K562 (cell line): ENCODE data around the gene ENSA. TPM values are rescaled to one million over a fixed set of nuclear protein-coding genes. Genes with fewer than 3 reads are reported as not detected.

Experiments
- ATAC-seq: fragments of 200-7000 bp; cut with Tn5 transposase; 3 replicates; pipeline ENCODE4 v1.9.1; 2020; ENCODE audit warnings: moderate library complexity
- BruUV-seq: library from RNA; stranded (reverse); fragments of 400-500 nt; replicated peaks from 2 replicates; lab custom pipeline; 2021; lab: Mats Ljungman, UMichigan
- CTCF ChIA-PET: fragments of 300-600 bp; formaldehyde crosslinking; extraction: SDS; loops from one replicate; lab custom pipeline; 2021; ENCODE audit warnings: low intra/inter-chr PET ratio; lab: Yijun Ruan, JAX
- POLR2A ChIA-PET: fragments of 300-600, 350-650 bp; sonication (Branson Sonifier 250); formaldehyde crosslinking; extraction: SDS; loops from one replicate; lab custom pipeline; 2021; ENCODE audit warnings: antibody characterized with exemption, inconsistent platforms; lab: Yijun Ruan, JAX
- DNase-seq, 4 experiments: peaks; one replicate each; pipeline versions ENCODE4 v3.0.0 to v3.0.0-alpha.2; 2011 to 2018; ENCODE audit warnings: low spot score in 3 of 4, mixed read lengths in 3 of 4; ENCODE audit errors: extremely low read depth in 1 of 4
- FAIRE-seq: peaks from 2 replicates; lab custom pipeline; 2011; peaks lifted over from hg19 to GRCh38; lab: Jason Lieb, UNC
- H2AFZ ChIP-seq: 2 replicates; pipeline ENCODE4 v1.6.0; 2011; ENCODE audit warnings: low read depth, low read length, control low read depth, inconsistent platforms
- H3K27ac ChIP-seq: fragments of 200-600 bp; 3 replicates; pipeline ENCODE4 v1.8.0; 2011; ENCODE audit warnings: low read depth, mild to moderate bottlenecking, control low read depth, inconsistent platforms, low read length, moderate library complexity, mixed read lengths; ENCODE audit errors: extremely low read depth
- H3K27me3 ChIP-seq, 2 experiments: fragments of 300-600 bp in 1 of 2; 2 replicates in 1 of 2; 3 replicates in 1 of 2; pipeline versions ENCODE4 v1.6.0 to v1.8.0; 2011; ENCODE audit warnings: inconsistent platforms in 2 of 2, low read length in 2 of 2, mild to moderate bottlenecking in 1 of 2, mixed read lengths in 1 of 2, moderate library complexity in 1 of 2; ENCODE audit not compliant: control insufficient read depth in 2 of 2, insufficient read depth in 2 of 2
- H3K36me3 ChIP-seq: fragments of 300-600 bp; 3 replicates; pipeline ENCODE4 v1.8.0; 2011; ENCODE audit warnings: mild to moderate bottlenecking, low read length, inconsistent platforms; ENCODE audit not compliant: control insufficient read depth, insufficient read depth
- H3K4me1 ChIP-seq, 2 experiments: fragments of 200-600 bp in 1 of 2; replicated peaks in 1 of 2; 2 replicates in 1 of 2; 3 replicates in 1 of 2; pipeline versions ENCODE4 v1.5.1 to v1.8.0; 2011; ENCODE audit warnings: inconsistent platforms in 2 of 2, low read length in 2 of 2, mild to moderate bottlenecking in 1 of 2, mixed read lengths in 1 of 2, moderate library complexity in 1 of 2; ENCODE audit not compliant: control insufficient read depth in 2 of 2, insufficient read depth in 2 of 2
- H3K4me2 ChIP-seq: 2 replicates; pipeline ENCODE4 v1.6.1; 2011; ENCODE audit warnings: low read length, control low read depth, inconsistent platforms, mixed read lengths; ENCODE audit not compliant: insufficient read depth
- H3K4me3 ChIP-seq: fragments of 200-600 bp; sonication (generic), shearing (Covaris generic); 2 replicates; pipeline ENCODE4 v1.5.1; 2016; ENCODE audit warnings: control low read depth, inconsistent platforms
- H3K79me2 ChIP-seq: fragments of 200-600 bp; 3 replicates; pipeline ENCODE4 v1.8.0; 2011; ENCODE audit warnings: low read length, inconsistent platforms; ENCODE audit not compliant: control insufficient read depth, insufficient read depth
- H3K9ac ChIP-seq, 2 experiments: 2 replicates each; pipeline versions ENCODE4 v1.6.0 to v1.6.1; 2011; ENCODE audit warnings: low read depth in 2 of 2, low read length in 2 of 2, control low read depth in 1 of 2, inconsistent platforms in 1 of 2, mild to moderate bottlenecking in 1 of 2, mixed read lengths in 1 of 2; ENCODE audit not compliant: insufficient read depth in 1 of 2
- H3K9me1 ChIP-seq: one replicate; pipeline ENCODE4 v1.6.0; 2011; ENCODE audit warnings: inconsistent platforms, mild to moderate bottlenecking, low read length, moderate library complexity; ENCODE audit not compliant: control insufficient read depth, insufficient read depth
- H3K9me3 ChIP-seq: replicated peaks from 2 replicates; pipeline ENCODE4 v1.5.1; 2011; ENCODE audit warnings: low read depth, low read length, inconsistent platforms; ENCODE audit not compliant: control insufficient read depth, insufficient read depth
- H4K20me1 ChIP-seq: replicated peaks from 2 replicates; pipeline ENCODE4 v1.6.1; 2011; ENCODE audit warnings: low read length, inconsistent platforms, mixed read lengths; ENCODE audit not compliant: control insufficient read depth, insufficient read depth
- CEBPB ChIP-seq: fragments of 450-650 bp; IDR thresholded peaks from 2 replicates; pipeline ENCODE4 v1.6.1; 2016; ENCODE audit warnings: missing genetic modification characterization, missing compliant biosample characterization
- CEBPG ChIP-seq, 3 experiments: fragments of 200-800 bp in 1 of 3; sonication (Bioruptor generic) in 1 of 3; sonication (generic) in 1 of 3; formaldehyde crosslinking in 1 of 3; IDR thresholded peaks in 2 of 3; conservative IDR thresholded peaks in 1 of 3; 2 replicates each; pipeline versions ENCODE4 v1.6.1 to v1.8.0; 2016 to 2022; ENCODE audit warnings: missing compliant biosample characterization in 2 of 3, missing genetic modification characterization in 2 of 3, mild to moderate bottlenecking in 1 of 3, missing genetic modification reagents in 1 of 3
- CREB1 ChIP-seq, 2 experiments: sonication (generic) in 1 of 2; formaldehyde crosslinking in 1 of 2; IDR thresholded peaks; 2 replicates each; pipeline versions ENCODE4 v1.6.1 to v1.8.0; 2012 to 2022; ENCODE audit warnings: inconsistent platforms in 1 of 2, mild to moderate bottlenecking in 1 of 2, missing genetic modification reagents in 1 of 2, moderate library complexity in 1 of 2
- GATAD2B ChIP-seq: fragments of 450-650 bp; IDR thresholded peaks from 2 replicates; pipeline ENCODE4 v1.6.1; 2017; ENCODE audit warnings: mild to moderate bottlenecking, borderline replicate concordance
- KAT7 ChIP-seq: sonication (generic); formaldehyde crosslinking; IDR thresholded peaks from 2 replicates; pipeline ENCODE4 v1.8.0; 2022; ENCODE audit warnings: missing genetic modification reagents, mild to moderate bottlenecking, borderline replicate concordance
- SMARCA4 ChIP-seq: fragments of 450-650 bp; IDR thresholded peaks from 2 replicates; pipeline ENCODE4 v1.6.1; 2016
- SMARCC2 ChIP-seq: fragments of 450-650 bp; IDR thresholded peaks from 2 replicates; pipeline ENCODE4 v1.6.1; 2017; ENCODE audit warnings: antibody characterized with exemption, moderate library complexity, mild to moderate bottlenecking, low read depth
- WGBS: fragments of 100-300 bp; shearing (Covaris generic); methylation state at CpG from one replicate; pipeline ENCODE4 v1.1.6; 2016; ENCODE audit warnings: low coverage, mixed read lengths; ENCODE audit not compliant: insufficient coverage; ENCODE audit errors: missing lambda C conversion rate; 5-methylcytosine and 5-hydroxymethylcytosine counted together
- in situ Hi-C: fragments of 300-500 bp; cut with MboI; formaldehyde crosslinking; loops from 4 replicates; pipeline ENCODE4 v1.15.0; 2018; ENCODE audit warnings: inconsistent platforms, mixed read lengths
- intact Hi-C: fragments of 100-400 bp; cut with micrococcal nuclease; formaldehyde crosslinking; loops from 2 replicates; pipeline ENCODE4 v1.14.2; 2022
- polyA plus RNA-seq, 8 experiments: library from polyadenylated mRNA; depleted of rRNA in 4 of 8; stranded (reverse) in 5 of 8; unstranded in 3 of 8; fragments of >200 nt; fragmentation: Nextera tagmentation in 2 of 8; fragmentation: Illumina TruSeq in 1 of 8; extraction: Ambion mirVana in 2 of 8; extraction: Trizol in 1 of 8; gene quantifications; 2 replicates each; pipeline versions ENCODE4 v1.2.1 to v1.2.3, GENCODE V29; 2011 to 2014; ENCODE audit warnings: inconsistent platforms in 1 of 8, missing spikeins in 1 of 8
- total RNA-seq, 7 experiments: library from RNA; depleted of rRNA in 6 of 7; stranded (reverse); fragments of >200 nt in 6 of 7; fragmentation: Illumina TruSeq in 2 of 7; extraction: Trizol in 2 of 7; gene quantifications; 2 replicates each; pipeline versions ENCODE4 v1.2.1 to v1.2.3, GENCODE V29; 2011 to 2021; ENCODE audit warnings: low replicate concordance in 1 of 7

The ENSA gene
- total and polyA plus RNA-seq, 9 of the 15 experiments (the other 6 are each of a cell fraction or from before 2014, with no cell fraction given), result 68.1 to 605 (median 188) TPM

DNA sequence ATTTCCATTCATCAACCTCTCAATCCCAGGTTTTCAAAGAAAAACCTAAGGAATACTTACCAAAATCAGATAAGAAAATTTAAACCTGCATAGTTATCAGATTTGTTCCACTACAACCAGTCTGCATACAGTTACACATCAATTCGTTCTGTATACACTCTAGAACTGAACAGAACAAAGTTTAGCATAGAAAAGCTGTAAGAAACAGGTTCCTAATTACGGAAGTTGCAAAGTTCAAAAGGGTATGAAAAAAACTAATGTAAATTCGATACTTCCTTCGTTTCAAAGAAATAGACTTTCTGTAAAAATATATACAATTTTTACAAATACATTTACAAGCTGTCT is 53.1 kb downstream of the ENSA start:
- Histone ChIP-seq H3K27me3 (no peaks in the 10 kb centered on the region), H3K9me1 (no peaks in the 10 kb centered on the region), H3K9ac (peak overlapping the region in 1 of 2 experiments; percentile 97; a peak in 3 of 4 replicates), H3K4me1 (peaks cover 10 to 19% of the 10 kb centered on the region in 2 experiments; a peak in 4 of 5 replicates), H2AFZ (no peak overlapping the region), H3K36me3 (peaks cover 65% of the 10 kb centered on the region), H4K20me1 (peaks cover 51% of the 10 kb centered on the region), H3K79me2 (peaks cover 74% of the 10 kb centered on the region), H3K9me3 (no peaks in the 10 kb centered on the region), H3K4me2 (peak overlapping the region; percentile 97), H3K27ac (no peak overlapping the region; the same call in 1 of the 3 replicates), H3K4me3 (peak overlapping the region; percentile 98)
- no TSS peak for BruUV-seq
- DNase-seq (no peak), ATAC-seq (no peak), FAIRE-seq (no peak)
- intact Hi-C loops (loop anchor here (5.0 kb wide), 1 partner anchor 236 kb away; no protein-coding TSS in a partner anchor), in situ Hi-C loops (no loop called here)
- CTCF ChIA-PET, result interaction anchor here (1.1 kb wide), 1 partner anchor 43 kb away, joined by 4 read pairs; no protein-coding TSS in a partner anchor
- 0 out of 2 replicates have a peak, but pooled peaks have one; percentile 31 for TF ChIP-seq GATAD2B
- TF ChIP-seq CEBPB (tag), result peak; percentile 25
- TF ChIP-seq SMARCC2, result 0 out of 2 replicates have a peak, but pooled peaks have one; percentile 31
- TF ChIP-seq CEBPG (CRISPR knock-in tag; IDR thresholded peaks at IDR 0.05), result no peak
- TF ChIP-seq CEBPG (tag; conservative IDR thresholded peaks at IDR 0.05 in 1 of 2, IDR thresholded peaks at IDR 0.05 in 1 of 2), result 0 out of 4 replicates have a peak, but pooled peaks of 1 of the 2 experiments have one; percentile 1
- no peak for TF ChIP-seq KAT7 (CRISPR knock-in tag)
- TF ChIP-seq SMARCA4, result 0 out of 2 replicates have a peak, but pooled peaks have one; percentile 11
- no peak for TF ChIP-seq CREB1 (IDR thresholded peaks at IDR 0.05)
- no peak for TF ChIP-seq CREB1 (CRISPR knock-in tag; IDR thresholded peaks at IDR 0.05)
- POLR2A ChIA-PET, result interaction anchor here (0.5 to 11.0 kb wide), 15 partner anchors 9 to 741 kb away, joined by 3 to 148 read pairs (median 3); partner anchors contain the start of gene ENSA
- WGBS, result 9% methylated on average over 4 of the region's 4 CpGs
